Breast epithelium (tissue), 4 donors: ENCODE measurements around the gene SORBS1. TPM values are rescaled to one million over a fixed set of nuclear protein-coding genes. Genes with fewer than 3 reads are reported as not detected.

Experiments
- DNase-seq, 2 donors: peaks; one replicate each; pipeline ENCODE4 v3.0.0-alpha.2; 2019; ENCODE audit warnings: low spot score in 2 of 2
- H3K27ac ChIP-seq, 2 donors: fragments of 200-600 bp; sonication (generic) in 1 of 2; one replicate each; pipeline ENCODE4 v1.5.1; 2016 to 2019; ENCODE audit warnings: mild to moderate bottlenecking in 1 of 2
- H3K27me3 ChIP-seq, 2 donors: fragments of 200-600 bp; sonication (generic) in 1 of 2; one replicate each; pipeline versions ENCODE4 v1.5.1 to v1.6.0; 2017 to 2019; ENCODE audit warnings: control low read depth in 1 of 2, mild to moderate bottlenecking in 1 of 2
- H3K36me3 ChIP-seq: fragments of 200-600 bp; one replicate; pipeline ENCODE4 v1.5.1; 2019
- H3K4me1 ChIP-seq, 2 donors: fragments of 200-600 bp; sonication (generic); one replicate each; pipeline ENCODE4 v1.5.1; 2016 to 2019; ENCODE audit warnings: control low read depth in 1 of 2
- H3K4me3 ChIP-seq, 3 donors: fragments of 200-600 bp; sonication (generic); 1 replicate in 2 of 3; 2 replicates in 1 of 3; pipeline ENCODE4 v1.5.1; 2016 to 2019; ENCODE audit warnings: mild to moderate bottlenecking in 3 of 3, moderate library complexity in 2 of 3
- H3K9me3 ChIP-seq, 2 donors: fragments of 200-600 bp; sonication (generic) in 1 of 2; one replicate each; pipeline ENCODE4 v1.5.1; 2016 to 2019; ENCODE audit warnings: control low read depth in 1 of 2
- CTCF ChIP-seq, 3 donors: fragments of 450-650 bp; IDR thresholded peaks; one replicate each; pipeline ENCODE4 v1.5.1; 2016 to 2017; ENCODE audit warnings: antibody characterized with exemption in 3 of 3, mild to moderate bottlenecking in 3 of 3, moderate library complexity in 3 of 3
- POLR2A ChIP-seq: fragments of 450-650 bp; IDR thresholded peaks from one replicate; pipeline ENCODE4 v1.6.1; 2016; ENCODE audit warnings: antibody characterized with exemption, mild to moderate bottlenecking, moderate library complexity
- POLR2AphosphoS5 ChIP-seq, 3 donors: sonication (generic); formaldehyde crosslinking; IDR thresholded peaks; one replicate each; pipeline ENCODE4 v1.6.1; 2017; ENCODE audit warnings: antibody characterized with exemption in 3 of 3
- intact Hi-C: fragments of 100-400 bp; cut with DNase I; formaldehyde crosslinking; loops from one replicate; pipeline ENCODE4 v1.15.1; 2023; ENCODE audit warnings: low total_unique reads
- total RNA-seq, 3 donors: library from RNA; depleted of rRNA; stranded (reverse); fragments of >200 nt; gene quantifications; one replicate each; pipeline ENCODE4 v1.1.0, GENCODE V29; 2016

The SORBS1 gene
- total RNA-seq, 3 donors from 2014 or later = 156 to 455 (median 200) TPM

DNA sequence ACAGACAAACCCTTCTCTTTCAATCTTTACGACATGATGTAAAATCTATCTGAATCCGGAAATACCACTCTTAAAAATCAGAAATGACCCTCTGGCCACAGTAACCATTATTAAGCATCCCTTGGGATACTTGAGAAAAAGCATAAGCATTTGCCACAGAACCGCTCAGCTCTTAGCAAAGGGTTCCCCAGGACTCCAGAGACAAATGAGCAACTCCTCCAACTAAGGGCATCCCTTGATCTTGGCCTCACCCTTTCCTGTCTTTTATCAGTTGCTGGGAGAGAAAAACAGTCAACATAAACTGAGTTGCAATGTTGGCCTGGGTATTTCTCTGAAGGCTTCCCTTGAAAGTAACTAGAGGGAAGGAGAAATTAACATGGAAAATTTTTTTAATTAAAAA is 273.9 kb downstream of the SORBS1 start:
- no peak for TF ChIP-seq POLR2AphosphoS5 (IDR thresholded peaks at IDR 0.05)
- TF ChIP-seq POLR2A = no peak
- TF ChIP-seq CTCF (IDR thresholded peaks at IDR 0.05) = no peak
- Histone ChIP-seq H3K36me3 (no peaks in the 10 kb centered on the region), H3K4me3 (peak overlapping the region in 1 of 3 donors; percentile 17), H3K27me3 (no peaks in the 10 kb centered on the region), H3K27ac (peak overlapping the region; percentile 1 to 92), H3K9me3 (no peaks in the 10 kb centered on the region), H3K4me1 (peaks cover 0 to 8% of the 10 kb centered on the region in 2 donors)
- no peak for DNase-seq
- intact Hi-C loops = no loop called here

GRCh38 chr10:95286707-95287106 is 274.5 kb downstream of the SORBS1 start:
- DNase-seq = no peak
- H3K27ac ChIP-seq = peak overlapping the region; percentile 36 to 92
- intact Hi-C loops = no loop called here
- H3K9me3 ChIP-seq = no peaks in the 10 kb centered on the region
- H3K27me3 ChIP-seq = no peaks in the 10 kb centered on the region
- TF ChIP-seq CTCF (IDR thresholded peaks at IDR 0.05) = no peak
- no peaks in the 10 kb centered on the region for H3K36me3 ChIP-seq
- H3K4me3 ChIP-seq = peak overlapping the region in 1 of 3 donors; percentile 17
- peaks cover 0 to 8% of the 10 kb centered on the region in 2 donors for H3K4me1 ChIP-seq

GRCh38 chr10:95285556-95285955 is 275.6 kb downstream of the SORBS1 start:
- no peaks in the 10 kb centered on the region for H3K27me3 ChIP-seq
- peak overlapping the region in 1 of 2 donors; percentile 9 for H3K27ac ChIP-seq
- intact Hi-C loops = no loop called here
- no peaks in the 10 kb centered on the region for H3K9me3 ChIP-seq
- H3K4me3 ChIP-seq = no peak overlapping the region
- no peak for DNase-seq
- H3K4me1 ChIP-seq = peaks cover 0 to 8% of the 10 kb centered on the region in 2 donors
- TF ChIP-seq POLR2A (no peak), CTCF (IDR thresholded peaks at IDR 0.05) (no peak), POLR2AphosphoS5 (IDR thresholded peaks at IDR 0.05) (no peak)
- H3K36me3 ChIP-seq = no peaks in the 10 kb centered on the region

DNA sequence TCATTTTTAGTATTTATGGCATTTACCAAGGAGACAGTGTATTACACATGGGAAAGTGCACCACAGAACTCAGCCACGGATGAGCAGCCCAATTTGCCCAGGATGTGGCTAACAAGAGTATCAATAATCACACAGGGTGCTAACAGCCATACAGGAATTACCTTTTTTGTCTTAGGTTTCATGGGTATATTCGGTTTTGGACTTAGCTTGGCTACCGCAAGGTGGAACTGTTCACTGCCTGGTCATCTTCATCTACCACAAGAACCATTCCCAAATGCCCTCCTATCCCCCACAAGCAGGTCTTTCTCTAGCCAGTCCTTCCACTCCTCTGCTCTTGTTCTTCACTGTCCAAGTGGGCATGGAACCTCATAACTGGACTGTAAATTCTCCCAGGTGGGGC is 276.4 kb downstream of the SORBS1 start:
- H3K27ac ChIP-seq = no peak overlapping the region
- TF ChIP-seq POLR2AphosphoS5 (IDR thresholded peaks at IDR 0.05) (no peak), CTCF (IDR thresholded peaks at IDR 0.05) (no peak), POLR2A (no peak)
- no peaks in the 10 kb centered on the region for H3K9me3 ChIP-seq

GRCh38 chr10:95282107-95282506 is 279.1 kb downstream of the SORBS1 start:
- no peak overlapping the region for H3K4me3 ChIP-seq
- no peaks in the 10 kb centered on the region for H3K9me3 ChIP-seq
- H3K27ac ChIP-seq = no peak overlapping the region
- intact Hi-C loops = no loop called here
- no peaks in the 10 kb centered on the region for H3K27me3 ChIP-seq
- DNase-seq = no peak
- H3K4me1 ChIP-seq = peaks cover 3 to 13% of the 10 kb centered on the region in 2 donors
- no peak for TF ChIP-seq POLR2AphosphoS5 (IDR thresholded peaks at IDR 0.05)
- no peak for TF ChIP-seq POLR2A
- no peak for TF ChIP-seq CTCF (IDR thresholded peaks at IDR 0.05)
- H3K36me3 ChIP-seq = no peaks in the 10 kb centered on the region

More for the DNA sequence above, 276.4 kb downstream of the SORBS1 start:
- no peaks in the 10 kb centered on the region for H3K27me3 ChIP-seq
- DNase-seq = no peak
- intact Hi-C loops = no loop called here
- H3K4me3 ChIP-seq = no peak overlapping the region
- no peaks in the 10 kb centered on the region for H3K36me3 ChIP-seq
- H3K4me1 ChIP-seq = peaks cover 0 to 8% of the 10 kb centered on the region in 2 donors
